Heart right ventricle (tissue), 16 donors: ENCODE results near the gene ADGRA3. TPM values are rescaled to one million over a fixed set of nuclear protein-coding genes. Genes with fewer than 3 reads are reported as not detected.

ENCODE experiments used
- ATAC-seq, 8 donors: fragments of 200-7000 bp; cut with Tn5 transposase; one replicate each; pipeline ENCODE4 v1.9.1; 2020; ENCODE audit warnings: mild to moderate bottlenecking in 8 of 8, moderate library complexity in 8 of 8, moderate number of reproducible peaks in 1 of 8
- DNase-seq, 2 donors: peaks; one replicate each; pipeline ENCODE4 v3.0.0-alpha.2; 2020
- H3K27ac ChIP-seq, 10 donors: fragments of 200-600 bp; sonication (generic) in 2 of 10; one replicate each; pipeline versions ENCODE4 v1.5.0 to v1.8.0; 2020 to 2022; ENCODE audit warnings: mild to moderate bottlenecking in 3 of 10
- H3K27me3 ChIP-seq, 7 donors: fragments of 200-600 bp; one replicate each; pipeline ENCODE4 v1.8.0; 2021 to 2022; ENCODE audit warnings: mild to moderate bottlenecking in 2 of 7
- H3K36me3 ChIP-seq, 9 donors: fragments of 200-600 bp; sonication (generic) in 1 of 9; one replicate each; pipeline versions ENCODE4 v1.5.0 to v1.8.0; 2020 to 2022; ENCODE audit warnings: mild to moderate bottlenecking in 2 of 9
- H3K4me1 ChIP-seq, 9 donors: fragments of 200-600 bp; sonication (generic) in 1 of 9; one replicate each; pipeline versions ENCODE4 v1.5.0 to v1.8.0; 2020 to 2022; ENCODE audit warnings: mild to moderate bottlenecking in 4 of 9
- H3K4me3 ChIP-seq, 10 donors: fragments of 200-600 bp; sonication (generic) in 2 of 10; one replicate each; pipeline versions ENCODE4 v1.5.0 to v1.8.0; 2020 to 2022; ENCODE audit warnings: mild to moderate bottlenecking in 7 of 10, moderate library complexity in 2 of 10
- H3K9me3 ChIP-seq, 11 donors: fragments of 200-600 bp in 10 of 11; sonication (generic) in 2 of 11; one replicate each; pipeline versions ENCODE4 v1.5.0 to v1.8.0; 2013 to 2022; ENCODE audit warnings: mild to moderate bottlenecking in 2 of 11, control low read depth in 1 of 11, moderate library complexity in 1 of 11
- CTCF ChIP-seq, 9 donors: fragments of 200-600 bp; sonication (generic) in 2 of 9; IDR thresholded peaks; one replicate each; pipeline versions ENCODE4 v1.5.0 to v1.8.0; 2021 to 2022; ENCODE audit warnings: antibody characterized with exemption in 9 of 9, mild to moderate bottlenecking in 5 of 9, moderate library complexity in 1 of 9
- WGBS, 2 donors: extraction: QIAGEN DNeasy Blood & Tissue Kit; methylation state at CpG; one replicate each; pipeline ENCODE4 v1.1.7; 2013; ENCODE audit warnings: inconsistent platforms in 1 of 2; 5-methylcytosine and 5-hydroxymethylcytosine counted together
- intact Hi-C, 10 donors: fragments of 100-400 bp; cut with DNase I; formaldehyde crosslinking; loops; one replicate each; pipeline versions ENCODE4 v1.11.1 to v1.14.2; 2022
- polyA plus RNA-seq, 2 donors: library from polyadenylated mRNA; stranded (reverse); fragments of 200-250 nt; gene quantifications; one replicate each; pipeline ENCODE4 v1.2.3, GENCODE V29; 2013
- total RNA-seq, 10 donors: library from RNA; stranded (reverse); fragmentation: NEBNext Ultra II Directional in 3 of 10; extraction: Animal tissue kit (Norgen Biotek cat#: 25700) in 3 of 10; gene quantifications; one replicate each; pipeline versions ENCODE4 v1.2.1 to v1.2.4, GENCODE V29; 2021 to 2023
- donor health status: Arrhythmogenic right ventricular cardiomyopathy.
- donor health status: ischemic (EF 13 %, LVEDD 7.1; RV severe dilation, severe dysfunction).
- donor health status: healthy with polysubstance abuse.
- donor health status: DM: no; HTN: yes; CAD: no.
- donor health status: DM: no; HTN: no; CAD: no.
- donor health status: ischemic (EF 25% LVEDD 6.9; RV normal size, moderate dysfunction).
- donor health status: ischemic (EF 25% LVEDD 5.7; RV mildly dilated, moderate dysfunction).
- donor health status: healthy.
- donor health status: DM: yes; HTN: yes; CAD: no.
- donor health status: Ischemic cardiomyopathy.
- donor health status: ischemic (EF 35%, LVEDD 5.7; RV mildly dilated, moderate dysfunction).
- donor health status: nonischemic (EF 11% LVEDD 7.7; RV severe dilation, severe dysfunction).
- donor health status: DM: yes; HTN: yes; CAD: no.
- donor health status: PGD.
- donor health status: ischemic (EF 29% LVEDD 5.4; RV normal size, mild dysfunction).
- donor health status: nonischemic (EF 23%, LVEDD 6.1; RV moderate dilation, normal function).

The ADGRA3 gene
- total and polyA plus RNA-seq, 12 donors, result 4.9 to 29.5 (median 20.8) TPM

DNA sequence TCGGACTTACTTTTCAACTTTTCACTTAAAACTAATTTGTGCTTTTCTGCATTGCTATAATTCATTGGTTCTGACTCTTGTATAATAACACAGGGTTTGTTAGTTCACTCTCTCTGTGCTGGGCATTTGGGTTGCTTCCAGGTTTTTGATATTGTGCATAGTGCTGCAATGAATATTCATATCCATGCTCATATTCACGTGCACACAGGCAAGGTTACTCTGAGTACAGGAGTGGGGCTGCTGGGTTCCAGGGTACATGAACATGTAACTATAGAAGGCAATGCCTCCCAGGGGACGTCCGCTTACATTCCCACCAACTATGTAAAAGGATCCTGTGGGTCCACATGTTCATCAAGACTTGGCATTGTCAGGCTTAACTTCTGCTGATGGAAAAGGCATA is 117.2 kb downstream of the ADGRA3 start:
- H3K36me3 ChIP-seq, result peaks cover 0 to 22% (median 0%) of the 10 kb centered on the region in 9 donors
- WGBS, 2 donors, result 88 to 90% methylated on average over 4 of the region's 4 CpGs
- no peak overlapping the region for H3K27ac ChIP-seq
- no peaks in the 10 kb centered on the region for H3K27me3 ChIP-seq
- no peak overlapping the region for H3K4me3 ChIP-seq
- intact Hi-C loops, result no loop called here
- ATAC-seq, result no peak
- no peaks in the 10 kb centered on the region for H3K9me3 ChIP-seq
- no peak for DNase-seq
- TF ChIP-seq CTCF (IDR thresholded peaks at IDR 0.05), result no peak
- H3K4me1 ChIP-seq, result no peaks in the 10 kb centered on the region

- Histone ChIP-seq H3K36me3 (peaks cover 0 to 23% (median 0%) of the 10 kb centered on the region in 9 donors), H3K4me1 (no peaks in the 10 kb centered on the region), H3K4me3 (no peak overlapping the region), H3K27ac (no peak overlapping the region), H3K27me3 (no peaks in the 10 kb centered on the region), H3K9me3 (no peaks in the 10 kb centered on the region)
- TF ChIP-seq CTCF (IDR thresholded peaks at IDR 0.05), result no peak
- DNase-seq (no peak), ATAC-seq (no peak)
- 85 to 88% methylated on average over 3 of the region's 3 CpGs for WGBS, 2 donors
- intact Hi-C loops, result loop anchor here in 1 of 10 donors (5.0 kb wide), 1 partner anchor 604 kb away; no protein-coding TSS in a partner anchor
Measured at GRCh38 chr4:22391551-22391950, 124.3 kb downstream of the ADGRA3 start.

GRCh38 chr4:22389240-22389870 is 126.5 kb downstream of the ADGRA3 start:
- Histone ChIP-seq H3K4me3 (no peak overlapping the region), H3K27me3 (no peaks in the 10 kb centered on the region), H3K27ac (no peak overlapping the region), H3K36me3 (peaks cover 0 to 25% (median 0%) of the 10 kb centered on the region in 9 donors), H3K4me1 (no peaks in the 10 kb centered on the region), H3K9me3 (no peaks in the 10 kb centered on the region)
- ATAC-seq (peak in 1 of 8 donors; percentile 42), DNase-seq (peak in 1 of 2 donors; percentile 25)
- intact Hi-C loops, result loop anchor here in 9 of 10 donors (1.0 to 5.0 kb wide), 5 partner anchors 597 to 602 kb away; no protein-coding TSS in a partner anchor
- WGBS, 2 donors, result 35 to 36% methylated on average over 3 of the region's 3 CpGs
- peak; percentile 44 to 82 (median 71) for TF ChIP-seq CTCF (IDR thresholded peaks at IDR 0.05)

GRCh38 chr4:22385611-22386011 is 130.3 kb downstream of the ADGRA3 start:
- Histone ChIP-seq H3K9me3 (no peaks in the 10 kb centered on the region), H3K27ac (no peak overlapping the region), H3K36me3 (peaks cover 0 to 25% (median 0%) of the 10 kb centered on the region in 9 donors), H3K27me3 (no peaks in the 10 kb centered on the region), H3K4me3 (no peak overlapping the region), H3K4me1 (peaks cover 0 to 9% (median 0%) of the 10 kb centered on the region in 9 donors)
- DNase-seq, result no peak
- no peak for ATAC-seq
- TF ChIP-seq CTCF (IDR thresholded peaks at IDR 0.05), result no peak
- intact Hi-C loops, result loop anchor here in 4 of 10 donors (5.0 kb wide), 2 partner anchors 593 to 598 kb away; no protein-coding TSS in a partner anchor
- 73 to 77% methylated on average over 7 of the region's 7 CpGs for WGBS, 2 donors
